Middle frontal gyrus (tissue), 1 donor: ENCODE results near the gene ZNF41.
"Not testable (repeated sequence)": the region's sequence is repeated elsewhere in the genome, so short reads cannot be mapped to it uniquely, and the experiment has no call there.

Experiments
- DNase-seq: peaks from one replicate; pipeline ENCODE4 v3.0.0-alpha.2; 2015; ENCODE audit warnings: low spot score; ENCODE audit errors: extremely low spot score

The ZNF41 gene

DNA sequence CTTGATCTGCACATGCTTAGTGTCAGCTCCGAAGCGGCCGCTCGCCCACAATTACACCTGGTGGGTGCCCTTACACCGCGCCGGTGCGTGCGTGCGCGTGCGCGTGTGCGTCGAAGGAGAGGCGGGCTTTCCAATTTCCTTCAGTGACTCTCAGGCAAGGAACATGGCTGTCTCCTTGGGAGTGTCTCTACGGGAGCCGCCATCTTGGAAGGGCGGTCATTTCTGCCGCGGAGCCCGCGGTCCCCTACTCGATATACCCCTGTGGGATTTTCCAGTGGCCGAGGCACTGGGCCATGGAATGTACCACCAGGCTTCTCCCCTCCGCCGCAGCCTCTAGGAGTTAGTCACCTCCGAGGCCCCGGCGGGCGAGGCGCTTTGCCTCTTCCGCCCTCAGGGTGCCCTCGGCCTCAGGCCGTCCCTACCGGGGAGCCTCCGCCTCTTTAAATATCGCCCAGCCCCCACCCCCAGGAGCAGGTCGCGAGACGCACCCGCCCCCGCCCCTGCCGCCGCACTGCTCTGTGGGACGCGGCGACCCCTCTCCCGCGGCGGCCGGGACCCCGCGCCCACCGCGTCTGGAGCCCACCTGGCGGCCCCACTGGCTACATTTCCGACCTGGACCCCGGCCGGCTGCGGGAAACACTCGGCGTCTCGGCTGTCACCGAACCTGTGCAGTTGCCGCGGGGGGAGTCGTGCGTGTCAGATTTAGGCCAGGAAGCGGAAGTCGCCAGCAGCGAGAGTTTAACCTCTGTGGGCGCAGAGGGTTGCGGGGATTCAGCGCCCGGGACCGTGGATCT, at the start of gene ZNF41:
Gene ZNF41 (minus strand): TSS at position 711 of the 794 bp plus-strand sequence. CDS start 15,741 bp downstream, outside the sequence.
- DNase-seq, result peak; percentile 43

DNA sequence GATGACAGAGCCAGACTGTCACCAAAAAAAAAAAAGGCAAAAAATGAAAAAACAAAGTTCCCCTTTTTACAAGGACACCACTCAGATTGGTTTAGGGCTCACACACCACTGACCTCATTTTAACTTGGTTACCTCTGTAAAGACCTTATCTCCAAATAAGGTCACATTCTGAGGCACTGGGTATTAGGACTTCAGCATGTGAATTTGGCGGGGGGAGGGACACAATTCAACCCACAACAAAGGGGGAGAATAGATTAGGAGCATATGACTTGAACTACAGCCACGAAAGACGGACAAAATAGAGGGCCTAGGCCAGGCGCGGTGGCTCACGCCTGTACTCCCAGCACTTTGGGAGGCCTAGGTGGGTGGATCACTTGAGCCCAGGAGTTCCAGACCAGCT, 47.0 kb upstream of the ZNF41 start:
- DNase-seq, result no peak

- DNase-seq, result no peak
These were observed 46.5 kb upstream of the ZNF41 start for GRCh38 chrX:47529548-47529947.

- no peak for DNase-seq
These were observed 40.7 kb upstream of the ZNF41 start for GRCh38 chrX:47523713-47524166.

- peak; percentile 44 for DNase-seq
These were observed 40.3 kb upstream of the ZNF41 start for GRCh38 chrX:47523297-47523696.

GRCh38 chrX:47518144-47518543, 35.1 kb upstream of the ZNF41 start:
- no peak for DNase-seq

DNA sequence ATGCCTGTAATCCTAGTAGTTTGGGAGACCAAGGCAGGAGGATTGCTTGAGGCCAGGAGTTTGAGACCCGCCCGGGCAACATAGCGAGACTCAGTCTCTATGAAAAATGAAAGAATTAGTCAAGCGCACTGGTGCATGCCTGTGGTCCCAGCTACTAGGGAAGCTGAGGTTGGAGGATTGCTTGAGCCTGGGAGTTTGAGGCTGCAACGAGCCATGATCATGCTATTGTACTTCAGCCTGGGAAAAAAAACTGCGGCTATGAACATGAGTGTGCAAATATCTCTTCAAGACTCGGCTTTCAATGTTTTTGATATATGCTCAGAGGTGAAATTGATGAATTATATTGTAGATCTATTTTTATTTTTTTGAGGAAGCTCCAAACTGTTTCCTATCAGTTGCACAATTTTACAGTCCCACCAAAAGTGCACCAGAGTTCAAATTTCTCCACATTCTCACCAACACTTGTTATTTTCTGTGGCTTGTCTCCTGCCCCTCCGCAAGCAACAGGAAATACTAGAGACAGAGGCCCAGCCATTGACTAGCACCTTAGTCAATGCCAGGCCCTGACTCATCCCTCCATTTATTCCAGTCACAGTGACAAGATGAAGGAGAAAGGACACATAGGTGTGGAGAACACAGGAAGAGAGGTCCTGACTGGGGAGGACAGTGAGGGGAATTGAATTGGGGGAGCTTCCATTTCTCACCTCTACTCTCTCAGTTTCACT, 33.1 kb upstream of the ZNF41 start:
- DNase-seq, result no peak

DNA sequence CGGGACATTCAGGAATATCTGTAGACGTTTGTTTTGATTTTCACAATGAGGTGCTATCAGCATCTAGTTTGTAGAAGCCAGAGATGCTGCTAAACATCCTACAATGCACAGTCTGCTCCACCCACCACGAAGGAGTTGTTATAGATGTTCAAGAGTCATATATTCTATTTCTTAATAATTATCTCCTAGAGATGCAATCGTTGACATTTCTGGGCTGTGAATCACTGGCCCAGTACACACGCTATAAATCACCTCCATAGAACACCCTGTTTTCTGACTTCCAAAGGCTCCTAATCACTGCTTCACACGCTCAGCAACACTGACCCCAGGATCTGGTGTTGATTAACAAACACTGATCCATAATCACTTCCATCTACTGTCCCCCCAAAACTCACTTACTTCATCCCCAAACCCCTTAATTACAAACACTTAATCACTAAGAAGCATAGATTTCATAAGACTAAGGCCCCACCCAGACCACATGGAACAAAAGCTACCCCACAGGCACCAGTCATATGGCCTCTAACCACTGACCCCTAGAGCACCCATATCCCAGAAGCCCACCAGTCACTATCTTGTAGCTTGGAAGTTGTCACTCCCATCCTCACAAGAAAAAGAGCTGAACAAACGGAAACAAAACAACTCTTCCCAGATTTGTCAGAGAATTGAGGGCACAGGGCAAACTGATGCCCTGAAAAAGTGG, 31.7 kb upstream of the ZNF41 start:
- no peak for DNase-seq

DNA sequence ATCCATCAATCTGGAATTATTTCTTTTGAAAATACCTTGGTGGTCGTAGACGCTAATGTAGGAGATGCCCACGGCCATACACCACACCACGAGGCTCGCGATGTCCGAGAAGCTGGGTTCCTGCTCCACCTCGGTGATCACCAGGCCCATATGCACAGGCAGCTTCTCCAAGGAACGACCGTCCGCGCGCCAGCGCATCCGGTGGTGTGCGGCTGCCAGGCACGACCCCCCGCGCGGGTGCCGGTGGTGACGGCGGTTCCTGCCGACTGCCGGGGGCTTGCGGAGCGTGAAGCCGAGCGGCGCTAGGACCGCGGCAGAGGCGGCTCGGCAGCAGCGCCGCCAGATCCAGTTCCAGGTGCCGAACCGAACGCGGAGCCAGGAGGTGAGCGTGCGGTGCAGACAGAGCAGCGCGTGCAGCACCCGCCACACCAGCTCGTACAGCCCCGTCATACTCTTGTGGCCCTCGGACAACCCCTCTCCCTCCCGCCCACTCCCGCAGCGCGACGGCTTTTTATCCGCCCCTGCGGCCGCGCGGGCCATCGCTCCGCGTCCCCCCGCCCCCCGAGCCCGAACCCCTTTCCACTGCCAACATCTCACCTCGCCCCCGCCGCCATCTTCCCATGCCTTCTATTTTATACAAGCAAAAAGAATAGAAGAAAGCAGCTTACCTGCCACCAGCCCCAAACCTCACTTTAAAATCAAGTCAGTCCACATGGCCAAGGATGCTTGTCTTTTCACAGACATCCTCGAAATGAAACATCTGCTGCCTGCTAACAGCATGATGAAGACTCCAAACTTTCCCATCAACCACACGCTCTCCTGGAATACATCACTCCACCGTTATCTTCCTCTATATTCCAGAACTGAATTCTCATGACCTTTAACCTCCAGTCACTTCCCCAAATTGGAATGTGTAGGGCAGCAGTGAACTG, 30.3 kb upstream of the ZNF41 start:
- DNase-seq, result not testable (repeated sequence)

GRCh38 chrX:47512383-47512782, 29.4 kb upstream of the ZNF41 start:
- not testable (repeated sequence) for DNase-seq

GRCh38 chrX:47507153-47507867, 24.3 kb upstream of the ZNF41 start:
- DNase-seq, result no peak

GRCh38 chrX:47503151-47503550, 20.1 kb upstream of the ZNF41 start:
- no peak for DNase-seq

- no peak for DNase-seq
These were observed 19.5 kb upstream of the ZNF41 start for GRCh38 chrX:47502316-47503125.

DNA sequence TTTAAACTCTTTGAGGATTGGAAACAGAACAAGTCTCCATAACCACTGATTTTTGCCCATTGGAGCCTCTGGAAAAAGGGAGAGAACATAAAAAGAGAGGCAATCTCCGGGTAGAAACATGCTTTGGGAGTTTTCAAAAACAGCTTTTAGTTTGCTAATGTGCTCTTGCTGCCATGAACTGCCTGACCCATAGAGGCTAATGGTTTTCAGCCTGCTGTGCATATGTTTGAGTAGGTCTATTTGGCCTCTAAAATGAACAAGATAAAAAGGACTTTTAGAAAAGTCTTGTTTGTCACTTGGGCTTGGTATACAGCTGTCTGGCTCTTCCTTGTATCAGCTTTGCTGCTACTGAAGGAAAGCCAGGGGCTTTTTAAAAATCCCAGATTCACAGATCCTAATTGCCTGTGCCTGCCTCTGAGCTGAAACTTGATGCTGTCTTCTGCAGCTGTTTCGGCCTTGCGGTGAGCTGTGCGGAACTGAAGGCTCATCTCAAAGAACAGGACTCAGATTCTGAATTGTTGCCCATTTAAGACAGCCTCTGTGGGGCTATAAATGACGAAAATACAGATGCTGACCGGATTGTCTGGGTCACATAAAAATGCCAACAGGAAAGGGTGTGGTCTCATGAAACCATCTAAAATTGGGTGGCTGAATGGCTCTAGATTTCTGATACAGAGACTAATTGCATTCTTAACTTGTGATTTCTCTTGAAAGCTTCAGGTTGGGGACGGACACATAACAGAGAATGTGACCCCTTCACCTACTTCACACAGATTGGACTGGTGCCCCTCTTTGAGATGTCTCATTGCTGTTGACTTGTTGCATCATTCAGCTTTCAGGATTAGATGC, 18.4 kb upstream of the ZNF41 start:
- no peak for DNase-seq

DNA sequence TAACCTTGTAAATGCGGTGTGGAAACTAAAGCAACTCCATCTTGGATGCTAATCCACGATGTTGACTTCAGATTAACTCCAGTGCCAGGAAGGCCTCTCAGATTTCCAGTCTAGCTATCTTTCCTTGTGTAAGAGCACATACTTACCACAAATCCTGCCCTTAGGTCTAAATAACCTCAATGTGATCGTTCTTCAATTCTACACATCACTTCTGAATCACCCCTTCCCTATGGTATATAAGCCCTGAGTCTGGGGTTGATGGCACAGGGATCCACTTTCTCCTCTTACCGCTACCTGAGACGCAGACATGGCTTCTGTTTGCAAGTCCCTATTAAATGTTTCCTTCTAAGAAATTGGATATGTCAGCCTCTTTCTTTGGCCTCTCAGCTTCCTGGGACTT, 17.5 kb upstream of the ZNF41 start:
- DNase-seq, result no peak

DNA sequence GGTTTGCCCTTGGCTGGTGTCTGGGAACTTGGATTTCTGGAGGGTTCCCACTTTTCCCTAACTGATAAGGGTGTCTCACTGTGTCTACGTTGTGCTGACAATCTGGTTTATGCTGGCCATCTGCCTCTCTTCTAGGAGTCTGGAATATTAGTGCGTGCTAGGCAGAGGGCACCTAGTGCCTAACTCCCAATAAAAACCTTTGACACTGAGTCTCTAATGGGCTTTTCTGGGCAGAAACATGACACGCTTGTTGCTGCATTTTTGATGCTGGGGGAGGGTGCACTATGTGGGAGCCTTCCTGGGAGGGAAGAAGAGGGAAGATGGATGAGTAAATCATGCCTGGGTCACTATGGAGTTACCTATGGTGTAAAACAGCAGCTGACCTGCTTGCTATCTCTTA, 16.3 kb upstream of the ZNF41 start:
- no peak for DNase-seq

- DNase-seq, result no peak
These were observed 15.4 kb upstream of the ZNF41 start for GRCh38 chrX:47498411-47498810.

DNA sequence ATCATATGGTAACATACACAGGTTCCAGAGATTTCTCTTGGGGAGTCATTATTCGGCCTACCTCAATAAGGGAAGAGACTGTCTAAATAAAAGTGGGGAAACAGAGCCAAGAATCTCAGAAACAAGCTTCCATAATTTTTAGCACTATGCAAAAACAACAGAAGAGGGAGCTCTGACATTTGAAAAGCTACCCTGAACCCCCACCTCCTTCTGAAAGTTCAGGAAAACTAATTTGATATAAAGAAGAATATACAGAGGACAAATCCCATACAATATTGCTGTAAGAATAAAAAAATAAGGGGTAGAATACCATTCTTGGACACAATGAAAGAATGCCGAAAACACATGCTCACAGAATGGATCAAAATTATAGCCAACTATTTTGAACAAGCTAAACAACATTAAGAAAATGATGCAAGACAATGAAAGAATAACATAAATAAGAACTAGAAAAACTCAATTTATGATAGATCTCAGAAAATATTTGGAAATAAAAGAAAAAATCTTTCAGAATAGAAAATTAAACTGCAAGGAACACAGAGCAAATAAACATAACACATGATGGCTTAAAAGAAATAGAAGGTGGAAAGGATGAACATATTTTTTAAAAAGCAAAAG, 14.4 kb upstream of the ZNF41 start:
- DNase-seq, result no peak
